ENCODE results near the gene GNG7. TPM values are rescaled to one million over a fixed set of nuclear protein-coding genes. Genes with fewer than 3 reads are reported as not detected.
"Not testable (repeated sequence)": the region's sequence is repeated elsewhere in the genome, so short reads cannot be mapped to it uniquely, and the experiment has no call there.

The GNG7 gene
- polyA plus RNA-seq, 4 donors: 5.3 to 7.1 (median 5.5) TPM

GRCh38 chr19:2582984-2583956 is 119.2 kb downstream of the GNG7 start:
- DNase-seq (ENCODE audit: low read depth in 4 of 4, low spot score in 3 of 4): no peak

GRCh38 chr19:2580396-2580795 is 122.1 kb downstream of the GNG7 start:
- DNase-seq (ENCODE audit: low read depth in 4 of 4, low spot score in 3 of 4): not testable (repeated sequence)

DNA sequence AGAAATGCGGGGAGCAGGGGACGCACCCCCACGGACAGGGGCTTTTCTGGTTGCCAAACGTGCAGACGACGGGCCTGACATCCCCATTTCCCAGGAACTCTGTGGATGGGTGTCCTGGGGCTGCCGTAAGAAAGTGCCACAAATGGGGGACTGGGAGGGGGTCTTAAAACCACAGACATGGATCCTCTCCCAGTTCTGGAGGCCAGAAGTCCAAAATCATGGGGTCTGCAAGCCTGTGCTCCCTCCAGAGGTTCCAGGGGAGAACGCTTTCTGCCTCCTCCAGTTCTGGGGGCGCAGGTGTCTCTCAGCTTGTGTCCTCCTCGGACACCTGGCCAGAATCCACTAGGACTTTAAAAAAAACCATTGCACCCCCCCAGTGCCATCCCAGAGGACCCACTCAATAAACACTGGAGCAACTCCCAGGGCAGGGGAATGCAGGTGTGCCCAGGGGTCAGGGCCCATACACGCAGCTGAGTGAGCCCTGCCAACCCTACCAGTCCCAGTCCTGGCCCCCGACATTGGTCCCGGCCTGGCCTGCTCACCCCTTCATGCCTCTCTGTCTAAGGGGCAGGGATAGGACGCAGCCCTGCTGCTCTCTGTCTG is 122.7 kb downstream of the GNG7 start:
- DNase-seq (ENCODE audit: low read depth in 4 of 4, low spot score in 3 of 4): no peak

DNA sequence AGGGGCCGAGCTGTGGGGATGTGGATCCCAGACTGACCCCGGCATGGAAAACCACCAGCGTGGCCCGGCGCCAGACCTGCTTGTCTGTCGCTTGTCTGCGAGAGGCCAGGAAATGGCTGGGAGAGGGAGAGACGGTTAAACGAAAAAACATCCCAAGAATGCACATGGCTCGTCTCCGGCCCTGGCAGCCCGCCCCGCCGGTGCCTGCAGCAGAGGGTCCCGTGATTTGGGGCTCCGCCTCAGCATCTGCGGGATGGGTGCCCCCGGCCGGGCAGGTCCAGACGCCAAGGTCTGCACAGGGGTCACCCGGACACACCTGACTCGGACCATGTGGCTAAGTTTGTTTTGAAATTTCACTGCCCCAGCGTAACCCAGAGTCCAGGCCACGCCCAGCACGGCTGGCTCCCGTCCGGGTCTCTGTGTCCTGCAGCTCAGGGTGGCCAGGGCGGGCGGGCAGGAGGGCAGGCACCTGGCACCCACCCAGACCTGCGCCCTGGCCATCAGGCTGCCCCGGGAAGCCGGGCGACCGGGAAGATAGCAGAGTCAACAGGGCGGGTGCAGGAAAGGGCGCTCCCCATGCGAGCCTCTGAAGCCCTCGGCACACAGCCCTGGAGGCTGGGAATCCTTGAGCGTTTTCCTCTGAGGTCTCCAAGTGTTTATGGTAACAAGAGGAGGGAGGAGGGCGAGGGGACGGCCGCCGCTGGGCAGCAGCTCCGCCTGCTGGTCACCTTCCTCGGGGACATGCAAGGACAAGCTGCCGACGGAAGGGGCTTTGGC is 123.4 kb downstream of the GNG7 start:
- DNase-seq (ENCODE audit: low read depth in 4 of 4, low spot score in 3 of 4): peak; percentile 57 to 73 (median 68)

DNA sequence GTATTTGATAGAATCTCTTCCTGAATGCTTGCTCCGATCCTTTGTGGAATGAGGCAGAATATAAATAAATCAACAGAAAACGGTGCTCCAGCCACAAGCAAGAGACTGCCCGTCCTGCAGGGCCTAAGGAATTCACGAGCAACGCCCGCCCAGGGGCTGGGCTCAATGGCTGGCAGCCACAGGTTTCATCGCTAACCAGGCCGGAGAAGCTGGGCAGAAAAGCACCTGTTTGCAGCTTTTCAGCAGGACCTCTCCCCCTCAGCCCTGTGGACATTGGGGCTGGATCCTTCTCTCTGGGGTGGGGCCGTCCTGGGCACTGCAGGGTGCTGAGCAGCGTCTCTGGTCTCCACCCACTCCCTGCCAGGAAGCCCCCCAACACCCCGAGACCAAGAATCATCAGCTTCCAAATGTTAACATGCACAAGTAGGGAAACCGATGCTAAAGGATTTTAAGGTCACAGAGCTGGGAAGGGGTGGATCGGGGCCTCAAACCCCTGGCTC is 124.1 kb downstream of the GNG7 start:
- no peak for DNase-seq (ENCODE audit: low read depth in 4 of 4, low spot score in 3 of 4)

DNA sequence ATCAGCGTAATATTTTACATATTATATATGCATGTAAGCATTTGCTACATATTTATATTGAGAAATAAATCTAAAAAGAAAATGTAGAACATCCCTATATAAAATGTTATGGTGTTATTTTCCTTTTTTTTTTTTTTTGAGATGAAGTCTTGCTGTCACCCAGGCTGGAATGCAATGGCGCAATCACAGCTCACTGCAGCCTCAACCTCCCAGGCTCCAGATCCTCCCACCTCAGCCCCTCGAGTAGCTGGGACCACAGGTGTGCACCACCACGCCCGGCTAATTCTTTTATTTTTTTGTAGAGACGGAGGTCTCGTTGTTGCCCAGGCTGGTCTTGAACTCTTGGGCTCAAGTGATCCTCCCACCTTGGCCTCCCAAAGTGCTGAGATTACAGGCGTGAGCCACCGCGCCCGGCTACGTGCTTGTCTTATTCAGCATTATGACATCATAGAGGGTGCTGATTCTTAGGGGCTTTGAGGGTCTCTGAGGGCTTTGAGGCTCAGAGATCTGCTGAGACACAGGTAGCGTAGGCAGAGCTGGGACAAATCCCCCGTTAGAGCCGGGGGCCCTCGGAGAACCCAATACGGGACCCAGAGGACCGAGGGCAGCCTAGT is 124.7 kb downstream of the GNG7 start:
- DNase-seq (ENCODE audit: low read depth in 4 of 4, low spot score in 3 of 4): no peak

DNA sequence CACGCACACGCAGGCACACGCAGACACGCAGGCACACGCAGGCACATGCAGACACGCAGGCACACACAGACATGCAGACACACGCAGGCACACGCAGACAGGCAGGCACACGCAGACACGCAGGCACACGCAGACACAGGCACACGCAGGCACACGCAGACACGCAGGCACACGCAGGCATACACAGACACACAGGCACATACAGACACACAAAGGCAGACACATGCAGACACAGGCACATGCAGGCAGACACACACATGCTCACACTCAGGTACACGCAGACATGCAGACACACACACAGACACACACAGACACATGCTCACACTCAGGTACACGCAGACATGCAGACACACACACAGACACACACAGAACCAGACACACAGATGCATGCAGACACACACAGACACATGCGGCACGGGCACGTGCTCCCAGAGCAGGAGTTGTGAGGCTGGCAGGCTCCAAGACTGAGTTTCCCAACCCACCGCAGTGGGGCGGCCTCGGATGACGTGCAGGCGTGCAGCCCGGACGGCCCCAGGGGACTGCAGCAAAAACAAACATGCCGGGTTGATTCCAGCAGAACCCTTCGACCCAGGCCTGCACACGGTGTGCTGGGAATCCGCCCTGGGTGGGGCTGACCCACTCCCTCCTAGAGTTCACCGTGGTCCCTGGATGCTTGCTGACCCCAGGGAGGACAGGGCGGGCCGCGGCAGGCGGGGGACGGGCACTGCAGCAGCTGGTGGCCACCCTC is 126.6 kb downstream of the GNG7 start:
- DNase-seq (ENCODE audit: low read depth in 4 of 4, low spot score in 3 of 4): no peak

DNA sequence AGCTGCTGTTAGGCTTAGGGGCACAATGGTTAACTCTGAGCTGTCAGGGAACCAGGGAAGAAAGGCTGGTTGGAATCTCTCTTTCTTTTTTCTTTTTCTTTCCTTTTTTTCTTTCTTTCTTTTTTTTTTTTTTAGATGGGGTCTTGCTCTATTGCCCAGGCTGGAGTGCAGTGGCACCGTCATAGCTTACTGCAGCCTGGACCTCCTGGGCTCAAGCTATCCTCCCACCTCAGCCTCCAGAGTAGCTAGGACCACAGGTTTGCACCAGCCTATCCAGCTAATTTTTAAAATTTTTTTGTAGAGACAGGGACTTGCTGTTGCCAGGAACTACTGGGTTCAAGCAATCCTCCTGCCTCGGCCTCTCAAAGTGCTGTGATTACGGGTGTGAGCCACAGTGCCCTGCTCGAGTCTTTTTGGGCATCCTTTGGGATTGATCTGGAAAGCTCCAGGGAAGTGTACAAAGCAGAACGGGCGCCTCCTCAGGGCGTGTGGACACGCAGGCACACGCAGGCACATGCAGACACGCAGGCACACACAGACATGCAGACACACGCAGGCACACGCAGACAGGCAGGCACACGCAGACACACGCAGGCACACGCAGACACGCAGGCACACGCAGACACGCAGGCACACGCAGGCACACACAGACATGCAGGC is 127.4 kb downstream of the GNG7 start:
- DNase-seq (ENCODE audit: low read depth in 4 of 4, low spot score in 3 of 4): no peak

DNA sequence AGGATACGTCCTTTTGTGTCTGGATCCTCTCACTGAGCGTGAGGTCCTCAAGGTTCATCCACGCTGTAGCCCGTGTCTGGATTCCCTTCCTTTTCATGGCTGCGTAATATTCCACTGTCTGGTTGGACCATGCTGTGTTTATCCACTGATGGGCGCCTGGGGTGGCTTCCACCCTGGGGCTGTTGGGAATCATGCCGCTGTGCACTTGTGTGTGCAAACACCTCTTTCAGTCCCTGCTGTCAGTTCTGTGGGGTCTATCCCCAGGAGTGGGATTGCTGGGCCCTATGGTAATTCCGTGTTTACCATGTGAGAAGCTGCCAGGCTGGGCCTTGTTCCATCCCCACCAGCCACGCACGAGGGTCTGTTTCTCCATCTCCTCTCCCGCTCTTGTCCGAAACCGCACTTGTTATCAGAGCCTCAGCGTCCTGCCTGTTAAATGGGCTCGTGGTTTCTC is 128.0 kb downstream of the GNG7 start:
- DNase-seq (ENCODE audit: low read depth in 4 of 4, low spot score in 3 of 4): no peak

DNA sequence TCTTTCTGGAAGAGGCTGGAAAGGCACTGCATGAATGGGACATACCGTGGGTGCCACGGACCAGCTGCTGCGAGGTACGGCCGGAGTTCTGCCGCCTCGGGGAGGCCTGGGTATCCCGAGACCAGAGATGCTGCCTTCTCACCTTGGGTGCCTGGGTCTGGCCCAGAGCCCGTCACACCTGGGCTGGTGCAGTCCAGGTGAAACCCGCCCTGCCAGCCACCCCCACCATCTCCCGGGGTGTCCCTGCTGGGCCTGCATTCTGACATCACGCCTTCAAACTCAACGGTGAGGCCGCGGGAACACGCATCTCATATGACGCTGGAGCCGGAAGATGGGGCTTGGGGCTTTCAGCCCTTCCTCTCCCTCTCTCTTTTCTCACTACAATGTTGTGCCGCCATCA is 128.6 kb downstream of the GNG7 start:
- no peak for DNase-seq (ENCODE audit: low read depth in 4 of 4, low spot score in 3 of 4)

GRCh38 chr19:2572152-2572551 is 130.3 kb downstream of the GNG7 start:
- not testable (repeated sequence) for DNase-seq (ENCODE audit: low read depth in 4 of 4, low spot score in 3 of 4)

- DNase-seq (ENCODE audit: low read depth in 4 of 4, low spot score in 3 of 4): no peak
Observed at GRCh38 chr19:2569596-2570465, 132.7 kb downstream of the GNG7 start.

DNA sequence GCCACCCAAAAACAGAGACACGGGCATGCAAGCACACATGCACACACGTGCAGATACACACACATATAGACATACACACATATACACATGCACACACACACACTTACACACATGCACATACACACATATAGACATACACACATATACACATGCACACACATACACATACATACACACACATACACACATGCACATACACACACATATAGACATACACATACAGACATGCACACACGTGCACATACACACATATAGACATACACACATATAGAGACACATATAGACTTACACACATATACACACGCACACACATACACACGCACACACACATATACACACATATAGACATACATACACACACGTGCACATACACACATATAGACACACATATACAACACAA is 134.5 kb downstream of the GNG7 start:
- DNase-seq (ENCODE audit: low read depth in 4 of 4, low spot score in 3 of 4): no peak

DNA sequence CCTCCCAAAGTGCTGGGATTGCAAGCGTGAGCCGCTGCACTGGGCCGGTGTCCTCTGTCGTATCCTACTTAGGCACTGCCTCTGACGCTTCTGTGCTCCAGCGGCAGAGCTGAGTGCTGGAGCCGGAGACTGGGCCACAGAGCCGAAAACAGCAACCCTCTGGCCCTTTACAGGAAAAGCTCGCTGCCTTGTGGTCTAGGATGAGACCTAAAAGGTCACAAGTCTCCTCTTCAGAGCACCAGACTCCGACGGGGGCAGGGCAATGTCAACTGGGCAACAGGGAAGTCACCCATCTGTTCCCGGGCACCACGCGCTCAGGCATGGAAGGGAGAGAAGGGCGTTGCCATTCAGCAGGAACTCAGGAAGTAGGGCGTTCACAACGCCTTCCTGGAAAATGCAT is 134.9 kb downstream of the GNG7 start:
- no peak for DNase-seq (ENCODE audit: low read depth in 4 of 4, low spot score in 3 of 4)

DNA sequence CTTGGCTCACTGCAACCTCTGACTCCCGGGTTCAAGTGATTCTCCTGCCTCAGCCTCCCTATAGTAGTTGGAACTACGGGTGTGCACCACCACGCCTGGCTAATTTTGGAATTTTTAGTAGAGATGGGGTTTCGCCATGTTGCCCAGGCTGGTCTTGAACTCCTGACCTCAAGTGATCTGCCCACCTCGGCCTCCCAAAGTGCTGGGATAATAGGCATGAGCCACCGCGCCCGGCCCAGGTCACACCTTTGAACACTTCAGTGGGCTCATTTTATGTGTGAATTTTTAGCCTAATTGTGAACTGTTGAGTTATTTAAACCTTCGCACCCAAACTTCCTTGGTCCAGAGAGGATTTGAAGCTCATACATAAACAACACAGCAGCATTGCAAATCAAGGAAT is 138.9 kb downstream of the GNG7 start:
- not testable (repeated sequence) for DNase-seq (ENCODE audit: low read depth in 4 of 4, low spot score in 3 of 4)

GRCh38 chr19:2561895-2562294 is 140.6 kb downstream of the GNG7 start:
- DNase-seq (ENCODE audit: low read depth in 4 of 4, low spot score in 3 of 4): no peak

DNA sequence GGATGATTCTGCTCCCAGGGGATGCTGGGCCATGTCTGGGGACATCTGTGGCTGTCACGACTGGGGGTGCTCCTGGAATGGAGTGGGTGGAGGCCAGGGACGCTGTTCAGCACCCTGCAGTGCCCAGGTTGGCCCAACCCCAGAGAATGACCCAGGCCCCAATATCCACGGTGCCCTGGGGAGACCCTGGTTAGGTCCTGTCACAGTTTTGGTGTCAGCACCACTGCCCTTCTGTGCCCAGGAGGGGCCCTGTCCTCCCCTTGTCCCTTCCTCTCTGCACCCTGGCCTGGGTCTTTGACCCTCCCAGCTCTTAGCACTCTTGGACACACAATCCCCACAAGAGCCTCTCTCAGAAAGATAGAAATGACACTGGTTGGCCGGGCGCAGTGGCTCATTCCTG is 141.3 kb downstream of the GNG7 start:
- no peak for DNase-seq (ENCODE audit: low read depth in 4 of 4, low spot score in 3 of 4)

DNA sequence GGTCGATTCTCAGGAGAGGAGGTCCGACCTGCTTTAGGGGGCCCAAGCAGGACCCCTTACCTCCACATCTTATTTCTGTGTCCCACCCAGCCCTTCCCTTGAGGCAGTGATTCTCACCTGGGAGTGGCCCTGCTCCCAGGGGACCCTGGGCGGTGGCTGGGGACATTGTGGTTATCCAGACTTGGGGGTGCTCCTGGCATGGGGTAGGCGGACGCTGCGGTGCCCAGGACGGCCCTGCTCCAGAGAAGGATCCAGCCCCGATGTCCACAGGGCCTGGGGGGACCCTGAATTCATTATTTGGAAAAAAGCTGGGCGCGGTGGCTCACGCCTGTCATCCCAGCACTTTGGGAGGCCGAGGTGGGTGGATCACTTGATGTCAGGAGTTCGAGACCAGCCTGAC is 142.1 kb downstream of the GNG7 start:
- no peak for DNase-seq (ENCODE audit: low read depth in 4 of 4, low spot score in 3 of 4)
